Fibroblast of the aortic adventitia (primary cell): Measurements from ENCODE around the gene OR10J5. TPM values are rescaled to one million over a fixed set of nuclear protein-coding genes. Genes with fewer than 3 reads are reported as not detected.
A peak's percentile ranks its signal among the peaks of the same experiment; 100 is the strongest.
"Not testable (repeated sequence)": the region's sequence is repeated elsewhere in the genome, so short reads cannot be mapped to it uniquely, and the experiment has no call there.

Source experiments
- DNase-seq: peaks from one replicate; pipeline ENCODE4 v3.0.0-alpha.2; 2010; ENCODE audit warnings: low read depth
- H3K4me3 ChIP-seq: 2 replicates; pipeline ENCODE4 v1.5.1; 2011; ENCODE audit warnings: low read depth, mild to moderate bottlenecking, control low read depth, low read length, moderate library complexity
- total RNA-seq: library from RNA; depleted of rRNA; stranded (reverse); fragments of >200 nt; gene quantifications from 2 replicates; pipeline ENCODE4 v1.2.3, GENCODE V29; 2012; ENCODE audit warnings: low replicate concordance
- TF ChIP-seq, protein P1 (sequence below): IDR thresholded peaks from 2 replicates; pipeline ENCODE4 v1.5.1; 2011; ENCODE audit warnings: mild to moderate bottlenecking, low read length, control low read depth, inconsistent platforms; ENCODE audit not compliant: insufficient read depth

Gene OR10J5
- total RNA-seq, 1 donor: not detected

DNA sequence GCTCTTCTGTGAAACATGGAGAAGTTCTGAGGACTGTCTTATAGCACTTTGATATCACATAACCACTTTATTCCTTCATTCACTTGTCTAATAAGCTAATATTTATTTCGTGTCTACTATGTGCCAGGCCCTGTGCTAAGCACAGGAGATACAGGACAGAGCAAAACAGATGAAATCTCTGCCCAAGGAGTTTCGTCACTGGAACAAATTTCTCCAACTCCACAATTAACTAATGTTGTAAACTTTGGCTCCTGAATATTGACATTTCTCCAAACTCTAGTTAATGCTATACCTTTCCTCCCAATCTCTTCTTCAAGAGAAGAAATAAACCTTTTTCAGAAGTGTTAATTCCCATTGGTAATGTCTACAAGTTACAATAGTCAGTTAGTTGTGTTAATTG lies 24.8 kb upstream of the OR10J5 start:
- TF ChIP-seq, protein P1, sequence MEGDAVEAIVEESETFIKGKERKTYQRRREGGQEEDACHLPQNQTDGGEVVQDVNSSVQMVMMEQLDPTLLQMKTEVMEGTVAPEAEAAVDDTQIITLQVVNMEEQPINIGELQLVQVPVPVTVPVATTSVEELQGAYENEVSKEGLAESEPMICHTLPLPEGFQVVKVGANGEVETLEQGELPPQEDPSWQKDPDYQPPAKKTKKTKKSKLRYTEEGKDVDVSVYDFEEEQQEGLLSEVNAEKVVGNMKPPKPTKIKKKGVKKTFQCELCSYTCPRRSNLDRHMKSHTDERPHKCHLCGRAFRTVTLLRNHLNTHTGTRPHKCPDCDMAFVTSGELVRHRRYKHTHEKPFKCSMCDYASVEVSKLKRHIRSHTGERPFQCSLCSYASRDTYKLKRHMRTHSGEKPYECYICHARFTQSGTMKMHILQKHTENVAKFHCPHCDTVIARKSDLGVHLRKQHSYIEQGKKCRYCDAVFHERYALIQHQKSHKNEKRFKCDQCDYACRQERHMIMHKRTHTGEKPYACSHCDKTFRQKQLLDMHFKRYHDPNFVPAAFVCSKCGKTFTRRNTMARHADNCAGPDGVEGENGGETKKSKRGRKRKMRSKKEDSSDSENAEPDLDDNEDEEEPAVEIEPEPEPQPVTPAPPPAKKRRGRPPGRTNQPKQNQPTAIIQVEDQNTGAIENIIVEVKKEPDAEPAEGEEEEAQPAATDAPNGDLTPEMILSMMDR: no peak
- no peak overlapping the region for H3K4me3 ChIP-seq
- DNase-seq: no peak

DNA sequence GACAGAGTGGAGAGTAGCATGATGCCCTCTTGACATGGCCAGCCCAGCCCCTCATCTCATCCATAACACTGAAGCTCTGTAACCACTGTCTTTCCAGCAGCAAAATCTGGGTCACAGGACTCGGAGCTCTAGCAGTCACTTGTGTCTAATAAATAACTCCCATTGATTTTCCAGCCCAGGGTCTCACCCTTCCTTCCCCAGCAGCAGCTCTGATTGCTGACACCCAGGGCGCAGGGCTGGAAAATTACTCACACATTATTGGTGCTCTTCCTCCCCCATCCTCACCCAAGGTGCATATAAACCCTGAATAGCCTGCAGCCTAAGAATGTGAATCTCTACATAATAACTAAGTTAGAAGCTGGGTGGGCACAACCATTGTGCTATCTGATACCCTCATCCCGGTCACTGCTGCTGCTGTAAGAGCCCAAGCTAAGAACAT lies 21.1 kb upstream of the OR10J5 start:
- no peak overlapping the region for H3K4me3 ChIP-seq
- no peak for DNase-seq
- TF ChIP-seq, protein P1: no peak

DNA sequence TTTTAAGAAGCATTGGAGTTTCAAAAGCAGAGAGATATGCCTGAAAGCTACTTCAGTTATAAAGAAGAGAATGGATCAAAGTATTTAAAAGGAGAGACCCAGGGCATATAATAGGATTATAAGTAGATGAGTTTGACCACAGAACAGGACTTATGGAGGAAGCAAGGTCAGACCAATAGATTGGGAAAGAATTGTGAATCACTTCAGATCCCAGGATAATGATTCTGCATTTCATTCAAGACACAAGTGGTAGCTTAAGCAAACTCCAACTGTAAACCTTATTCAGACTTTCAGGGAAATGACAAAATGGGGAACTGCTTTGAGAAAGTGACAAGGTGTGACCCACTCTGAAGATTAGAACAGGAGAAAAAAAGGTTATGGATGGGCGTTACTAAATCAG lies 18.9 kb upstream of the OR10J5 start:
- no peak overlapping the region for H3K4me3 ChIP-seq
- TF ChIP-seq, protein P1: no peak
- DNase-seq: no peak

DNA sequence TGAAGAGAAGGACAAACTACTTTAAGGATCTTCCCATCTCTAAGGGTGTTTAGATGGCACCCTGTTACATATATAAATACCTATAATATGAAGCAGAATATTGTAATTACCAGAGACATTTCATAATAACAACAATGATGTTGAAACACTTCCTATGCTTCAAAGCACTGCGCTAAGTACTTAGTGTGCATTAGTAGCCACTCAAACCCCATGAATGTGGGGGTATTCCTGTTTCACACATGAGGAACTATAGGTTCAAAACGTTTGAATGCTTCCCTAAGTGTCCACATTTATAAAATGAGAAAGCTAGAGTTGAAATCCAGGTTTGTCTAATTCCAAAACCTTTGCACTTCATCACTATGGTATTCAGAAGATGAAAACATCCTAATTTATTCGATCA lies 18.5 kb upstream of the OR10J5 start:
- DNase-seq: no peak
- TF ChIP-seq, protein P1: no peak
- H3K4me3 ChIP-seq: no peak overlapping the region

DNA sequence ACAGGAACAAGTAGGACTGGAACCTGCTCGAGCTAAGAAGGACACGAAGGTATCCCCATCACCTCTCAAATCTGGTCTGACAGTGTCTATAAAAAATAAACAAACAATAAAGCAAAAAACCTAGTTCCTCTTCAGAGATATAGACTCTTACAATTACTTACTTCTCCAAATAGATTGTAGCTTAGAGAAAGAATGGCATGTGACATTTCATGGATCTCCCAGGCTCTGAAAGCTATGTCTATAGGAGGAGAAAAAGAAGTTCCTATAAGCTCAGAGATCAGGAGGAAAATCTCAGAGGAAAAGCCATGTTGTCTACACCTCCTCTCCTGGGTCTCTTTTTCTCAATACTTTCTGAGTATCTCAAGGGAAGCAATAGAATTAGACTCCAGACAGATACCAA lies 12.3 kb upstream of the OR10J5 start:
- TF ChIP-seq, protein P1: no peak
- no peak overlapping the region for H3K4me3 ChIP-seq
- DNase-seq: no peak

DNA sequence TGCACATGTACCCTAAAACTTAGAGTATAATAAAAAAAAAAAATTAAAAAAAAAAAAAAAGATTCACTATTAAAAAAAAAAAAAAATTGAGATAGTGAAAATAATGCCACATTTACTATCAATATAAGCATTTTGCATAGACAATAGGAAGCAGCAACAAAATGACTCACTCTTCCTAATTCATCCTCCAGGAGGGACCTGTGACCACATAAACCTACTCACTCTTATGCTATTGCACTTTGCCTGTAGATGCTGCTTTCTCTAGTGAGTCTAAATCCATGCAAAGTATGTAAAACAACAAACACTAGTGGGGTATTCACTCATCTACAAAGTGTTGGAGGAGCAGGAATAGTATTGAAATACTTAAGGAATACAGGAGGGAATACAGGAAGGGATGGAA lies 2.9 kb downstream of the OR10J5 start:
- TF ChIP-seq, protein P1: no peak
- no peak for DNase-seq
- no peak overlapping the region for H3K4me3 ChIP-seq

DNA sequence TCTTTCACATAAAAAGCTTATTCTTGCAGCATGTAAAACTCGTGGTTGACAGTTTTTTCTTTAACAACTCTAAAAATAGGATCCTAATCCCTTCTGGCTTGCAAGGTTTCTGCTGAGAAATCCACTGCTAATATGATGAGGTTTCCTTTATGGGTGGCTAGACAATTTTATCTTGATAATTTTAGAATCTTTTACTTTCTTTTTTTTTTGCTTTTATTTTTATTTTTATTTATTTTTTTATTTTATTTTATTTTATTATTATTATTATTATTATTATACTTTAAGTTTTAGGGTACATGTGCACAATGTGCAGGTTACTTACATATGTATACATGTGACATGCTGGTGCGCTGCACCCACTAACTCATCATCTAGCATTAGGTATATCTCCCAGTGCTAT lies 11.0 kb downstream of the OR10J5 start:
- DNase-seq, H3K4me3 ChIP-seq: not testable (repeated sequence)

DNA sequence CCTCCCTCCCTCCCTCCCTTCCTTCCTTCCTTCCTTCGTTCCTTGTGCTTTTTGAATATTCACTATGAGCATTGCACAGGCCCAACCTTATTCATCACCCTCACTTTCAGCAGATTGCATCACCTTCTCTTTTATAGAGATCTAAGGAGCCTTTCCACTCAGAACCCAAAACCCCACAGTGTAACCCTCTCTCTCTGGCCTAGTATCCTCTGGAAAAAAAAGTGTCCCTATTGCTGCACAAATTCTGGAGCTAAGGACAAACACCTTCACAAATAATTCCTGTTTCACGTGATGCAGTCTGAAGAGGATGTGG lies 25.6 kb downstream of the OR10J5 start:
- peak; percentile 2 for DNase-seq
- no peak overlapping the region for H3K4me3 ChIP-seq
- TF ChIP-seq, protein P1: no peak
